GM03348 (cell line): ENCODE data around the gene MCC.
A peak's percentile ranks its signal among the peaks of the same experiment; 100 is the strongest.

ENCODE experiments used
- DNase-seq: peaks from one replicate; pipeline ENCODE4 v3.0.0; 2012; ENCODE audit warnings: low spot score

Gene MCC

DNA sequence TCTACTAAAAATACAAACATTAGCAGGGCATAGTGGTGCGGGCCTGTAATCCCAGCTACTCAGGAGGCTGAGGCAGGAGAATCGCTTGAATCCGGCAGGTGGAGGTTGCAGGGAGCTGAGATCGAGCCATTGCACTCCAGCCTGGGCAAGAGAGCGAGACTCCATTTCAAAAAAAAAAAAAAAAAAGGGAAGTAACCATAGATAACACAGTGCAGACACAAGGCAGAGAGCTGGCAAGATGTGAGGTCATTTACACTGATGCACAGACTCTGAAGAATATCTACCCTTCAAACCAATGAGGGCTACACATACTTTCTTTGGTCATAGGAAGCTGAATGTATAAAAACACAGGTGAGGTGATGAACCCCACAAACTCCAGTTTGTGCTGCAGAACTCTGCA lies 379.8 kb downstream of the MCC start:
- DNase-seq = no peak

DNA sequence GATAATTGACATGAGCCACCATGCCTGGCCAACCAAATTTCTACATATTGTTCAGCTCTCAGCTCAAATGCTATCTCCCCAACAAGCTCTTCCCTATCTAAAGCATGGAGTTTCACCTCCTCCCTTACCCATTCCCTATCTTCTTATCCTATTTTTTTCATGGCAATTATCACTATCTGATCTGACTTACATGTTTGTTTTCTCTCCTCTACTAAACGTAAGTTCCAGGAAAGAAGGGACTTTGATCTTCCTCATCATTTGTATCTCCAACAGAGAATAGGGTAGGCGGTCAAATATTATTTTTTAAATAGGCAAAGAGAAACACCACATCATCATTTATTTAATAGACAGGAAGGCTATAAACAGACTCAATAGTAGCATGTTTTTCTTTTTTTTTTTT lies 381.4 kb downstream of the MCC start:
- no peak for DNase-seq

DNA sequence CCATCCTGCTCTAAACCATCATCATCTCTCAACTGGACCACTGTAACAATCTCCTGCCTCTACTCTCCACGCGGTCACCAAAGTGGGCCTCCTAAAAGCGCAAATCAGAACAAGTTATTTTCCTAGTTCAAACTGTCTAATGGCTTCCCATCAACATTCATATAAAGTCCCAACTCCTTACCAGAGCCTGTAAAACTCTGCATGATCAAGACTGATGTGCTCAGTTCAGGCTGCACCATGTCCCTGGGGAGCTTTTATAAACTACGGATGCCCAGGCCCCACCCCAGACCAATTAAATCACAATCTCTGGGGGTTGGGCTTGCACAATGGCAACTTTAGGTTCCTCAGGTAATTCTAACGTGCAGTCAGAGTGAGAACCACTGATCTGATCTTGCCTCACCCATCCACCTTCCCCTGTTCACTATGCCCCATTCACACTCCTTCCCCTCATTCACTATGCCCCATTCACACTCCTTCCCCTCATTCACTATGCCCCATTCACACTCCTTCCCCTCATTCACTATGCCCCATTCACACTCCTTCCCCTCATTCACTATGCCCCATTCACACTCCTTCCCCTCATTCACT lies 382.5 kb downstream of the MCC start:
- no peak for DNase-seq

DNA sequence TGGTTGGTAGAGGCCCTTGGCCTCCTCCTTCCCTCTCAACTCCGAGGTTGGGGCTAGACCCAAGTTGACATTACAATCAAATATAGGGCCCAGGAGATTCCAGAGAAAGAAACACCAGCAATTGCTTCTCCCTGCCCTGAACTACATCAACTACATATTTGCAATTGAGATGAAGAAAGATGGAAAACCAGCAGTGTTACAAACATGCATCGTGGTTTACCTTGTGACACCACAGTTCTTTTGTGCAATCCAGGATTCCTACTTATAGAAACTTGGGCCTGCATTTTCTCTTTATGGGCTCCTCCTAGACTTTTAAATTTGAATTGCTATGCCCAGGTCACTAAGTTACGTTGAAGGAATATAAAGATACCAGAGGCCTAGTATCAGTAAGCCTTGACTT lies 384.9 kb downstream of the MCC start:
- no peak for DNase-seq

DNA sequence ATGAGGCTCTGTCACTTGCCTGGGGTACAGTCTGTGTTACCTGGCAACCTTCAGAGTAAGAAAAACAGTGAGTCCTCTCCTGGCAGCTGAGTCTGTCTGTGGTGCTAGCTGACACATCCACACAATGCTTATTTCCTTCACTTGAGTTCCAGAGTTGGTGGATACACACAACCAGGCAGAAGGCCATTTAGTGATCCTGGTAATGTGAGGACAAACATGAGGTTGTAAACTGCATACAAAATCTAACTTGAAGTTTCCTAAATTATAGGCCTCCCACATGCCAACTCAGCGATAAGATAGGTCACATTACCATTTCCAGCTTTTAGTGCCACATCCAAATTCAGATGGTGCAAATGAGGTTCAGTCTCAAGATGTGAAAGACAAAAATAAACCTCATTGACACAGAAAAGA lies 386.1 kb downstream of the MCC start:
- no peak for DNase-seq

DNA sequence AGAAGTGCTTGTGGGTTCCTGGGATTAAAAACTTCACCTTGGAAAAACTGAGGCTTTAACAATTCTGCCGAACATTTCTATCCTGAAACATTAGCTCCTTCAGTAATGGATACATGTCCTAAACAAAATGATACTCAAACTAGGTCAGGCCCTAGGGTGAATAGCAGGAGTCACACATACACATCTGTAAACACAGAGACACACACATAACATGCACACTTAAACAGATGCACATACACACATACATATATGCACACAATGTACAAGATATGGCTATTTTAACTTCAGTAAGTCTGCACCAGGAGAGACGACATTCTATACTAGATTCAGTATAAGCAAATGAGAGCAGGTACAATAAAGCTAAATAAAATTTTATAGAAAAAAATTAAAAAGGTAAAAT lies 387.3 kb downstream of the MCC start:
- no peak for DNase-seq

DNA sequence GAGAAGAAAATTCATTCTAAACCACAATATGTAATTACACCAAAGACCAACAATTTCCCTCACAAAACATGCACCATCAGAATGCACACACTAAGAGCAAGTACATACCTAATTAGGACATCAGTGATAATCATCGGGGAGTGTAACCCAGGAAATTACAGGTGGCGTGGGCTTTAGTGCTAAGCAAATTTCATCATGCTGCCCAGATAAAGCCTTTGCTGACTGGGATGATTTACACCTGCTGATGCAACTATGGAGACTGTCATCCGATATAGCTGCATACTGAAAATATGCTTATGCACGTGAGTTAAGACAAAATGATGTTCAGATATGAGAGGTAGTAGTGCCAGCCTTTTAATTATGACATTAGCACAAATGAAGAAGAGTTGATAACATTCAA lies 388.4 kb downstream of the MCC start:
- no peak for DNase-seq

DNA sequence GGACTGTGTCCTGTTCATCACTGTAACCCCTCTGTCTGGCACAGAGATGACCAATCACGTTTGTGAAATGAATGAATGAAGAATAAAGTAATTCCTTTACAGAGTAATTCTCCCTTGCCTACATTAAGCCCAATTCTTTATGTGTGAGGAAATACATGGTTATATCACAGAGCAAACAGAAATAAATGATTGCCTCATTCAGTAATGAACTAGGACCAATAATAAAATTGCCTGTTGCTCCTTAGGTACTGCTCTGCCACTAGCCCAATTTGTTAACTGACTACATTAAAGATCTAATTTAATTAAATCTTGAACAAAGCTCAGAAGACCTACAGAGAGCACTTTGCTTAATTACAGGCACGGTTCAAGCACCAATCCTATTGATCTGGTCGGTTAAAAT lies 389.9 kb downstream of the MCC start:
- DNase-seq = no peak

DNA sequence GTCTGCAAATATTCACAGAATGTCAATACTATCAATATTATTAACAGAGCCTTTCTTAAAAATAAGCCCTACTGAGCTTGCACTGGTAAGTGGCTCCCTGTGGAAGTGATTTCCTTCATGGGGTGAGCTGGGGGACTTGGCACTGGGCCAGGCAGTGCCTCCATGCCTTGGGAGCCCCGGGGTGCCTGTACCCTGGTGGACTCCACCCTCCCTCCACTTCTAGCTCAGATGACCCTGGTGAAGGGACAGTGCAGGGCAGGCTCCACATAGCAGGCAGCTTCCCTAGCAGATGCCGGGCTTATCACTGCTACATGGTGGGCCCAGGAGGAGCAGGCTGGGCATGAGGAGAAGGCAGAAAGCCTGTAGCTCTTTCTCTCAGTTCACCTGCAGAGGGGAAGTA lies 392.4 kb downstream of the MCC start:
- no peak for DNase-seq

DNA sequence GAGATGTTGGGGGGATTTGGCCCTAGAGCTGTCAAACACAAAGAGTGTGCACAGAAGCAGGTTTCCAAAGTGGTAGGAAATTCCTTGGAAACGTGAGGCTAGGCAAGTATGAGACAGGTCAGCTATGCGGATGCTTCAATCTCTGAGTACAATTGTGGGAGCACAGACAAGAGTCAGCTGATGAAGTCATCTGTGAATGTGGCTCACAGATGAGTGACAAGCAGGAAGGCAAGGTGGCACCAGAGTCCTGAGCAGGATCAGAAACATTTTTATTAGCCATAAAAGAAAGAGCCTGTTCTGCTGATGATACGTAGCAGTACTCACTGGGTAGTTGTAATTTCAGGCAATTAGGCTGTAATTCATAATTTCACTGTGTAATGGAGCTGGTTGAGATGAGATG lies 394.7 kb downstream of the MCC start:
- DNase-seq = no peak

DNA sequence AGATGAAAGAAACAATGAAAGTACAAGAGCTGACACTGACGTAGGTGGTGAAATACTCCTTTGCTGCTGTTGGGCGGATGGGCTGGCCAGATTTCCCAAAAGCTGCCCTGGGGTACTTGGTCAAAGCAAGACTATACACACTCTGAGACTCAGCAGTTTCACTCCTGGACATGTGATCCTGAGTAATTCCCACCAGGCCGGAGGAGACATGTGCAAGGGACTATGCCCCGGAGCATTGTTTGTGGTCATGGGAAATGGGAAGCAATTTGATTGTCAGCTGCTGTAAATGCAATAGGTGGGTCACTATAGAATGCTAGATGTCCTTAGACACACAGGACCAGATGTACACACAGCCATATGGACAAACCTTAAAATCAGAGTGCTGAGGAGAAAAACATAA lies 395.6 kb downstream of the MCC start:
- no peak for DNase-seq

DNA sequence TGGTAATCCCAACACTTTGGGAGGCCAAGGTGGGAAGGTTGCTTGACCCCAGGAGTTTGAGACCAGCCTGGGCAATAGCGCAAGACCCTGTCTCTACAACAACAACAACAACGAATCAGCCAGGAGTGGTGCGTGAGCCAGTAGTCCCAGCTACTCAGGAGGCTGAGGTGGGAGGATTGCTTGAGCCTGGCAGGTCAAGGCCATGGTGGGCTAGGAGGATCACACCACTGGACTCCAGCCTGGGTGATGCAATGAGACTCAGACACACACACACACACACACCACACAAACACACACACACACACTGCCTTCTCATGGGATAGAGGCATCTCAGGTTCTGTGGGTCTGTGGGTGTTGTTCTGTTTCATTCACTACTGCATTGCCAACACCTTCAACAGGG lies 396.6 kb downstream of the MCC start:
- DNase-seq = no peak

DNA sequence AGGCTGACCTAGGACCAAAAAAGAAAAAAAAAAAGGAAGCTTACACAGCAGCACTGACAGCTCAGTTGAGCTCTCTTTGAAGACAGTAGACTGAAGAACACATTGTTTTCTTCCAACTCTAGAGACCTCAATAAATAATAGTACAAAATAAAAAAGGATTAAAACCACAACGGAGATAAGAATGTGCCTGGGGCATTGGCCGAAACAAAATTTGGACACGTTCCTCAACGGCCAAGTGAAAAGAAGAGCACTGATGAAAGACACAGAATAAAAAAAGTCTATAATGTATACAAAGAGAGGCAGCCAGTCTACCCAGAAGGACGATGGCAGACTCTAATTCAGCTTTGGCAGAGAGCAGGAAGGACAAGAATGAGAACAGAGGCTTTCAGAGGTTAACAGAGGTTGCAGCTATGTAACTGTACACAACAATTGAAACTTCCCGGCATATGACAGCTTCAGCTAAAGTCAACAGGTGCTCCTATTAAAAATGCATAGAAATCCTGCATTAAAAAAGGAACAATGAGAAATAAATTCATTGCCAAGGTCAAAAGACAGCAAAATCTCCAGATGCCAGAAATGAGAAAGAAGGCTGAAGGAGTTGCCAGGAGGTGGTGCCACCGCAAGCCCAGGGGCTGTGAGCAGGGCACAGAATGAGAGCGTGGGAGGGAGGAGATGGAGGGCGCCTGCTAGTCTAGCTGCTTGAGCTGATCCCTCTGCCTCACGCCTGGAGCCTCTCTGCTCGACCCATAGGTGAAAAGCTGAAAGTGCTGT lies 397.7 kb downstream of the MCC start:
- DNase-seq = no peak

DNA sequence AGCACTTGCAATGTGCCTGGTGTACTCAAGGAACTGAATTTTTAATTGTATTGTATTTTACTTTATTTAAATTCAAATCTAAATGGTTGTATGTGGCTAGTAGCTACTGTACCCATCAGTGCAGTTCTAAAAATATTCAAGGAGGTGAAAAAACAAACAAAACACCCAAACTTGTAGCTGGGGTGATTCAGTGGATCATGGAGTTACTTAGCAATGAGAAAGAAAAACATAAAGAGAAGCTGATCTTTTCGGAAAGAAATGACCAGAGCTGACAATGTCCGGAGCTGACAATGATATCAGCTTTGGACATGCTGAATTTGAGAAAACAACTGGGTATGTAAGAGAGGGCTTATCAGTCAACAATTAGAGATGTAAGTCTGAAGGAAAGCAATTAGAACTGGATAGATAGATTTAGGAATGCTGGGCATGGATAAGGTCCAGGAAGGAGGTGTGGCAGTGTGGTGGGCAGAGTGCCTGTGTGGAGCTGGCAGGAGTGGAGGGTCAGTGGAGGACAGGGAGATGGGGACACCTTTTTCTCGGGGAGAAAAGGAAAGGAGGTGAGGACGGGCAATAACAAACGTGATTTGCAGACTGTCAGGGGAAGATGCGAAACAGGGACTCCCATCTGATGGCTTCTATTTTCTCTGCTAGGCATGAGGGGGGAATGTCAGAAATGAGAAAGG lies 398.5 kb downstream of the MCC start:
- no peak for DNase-seq

DNA sequence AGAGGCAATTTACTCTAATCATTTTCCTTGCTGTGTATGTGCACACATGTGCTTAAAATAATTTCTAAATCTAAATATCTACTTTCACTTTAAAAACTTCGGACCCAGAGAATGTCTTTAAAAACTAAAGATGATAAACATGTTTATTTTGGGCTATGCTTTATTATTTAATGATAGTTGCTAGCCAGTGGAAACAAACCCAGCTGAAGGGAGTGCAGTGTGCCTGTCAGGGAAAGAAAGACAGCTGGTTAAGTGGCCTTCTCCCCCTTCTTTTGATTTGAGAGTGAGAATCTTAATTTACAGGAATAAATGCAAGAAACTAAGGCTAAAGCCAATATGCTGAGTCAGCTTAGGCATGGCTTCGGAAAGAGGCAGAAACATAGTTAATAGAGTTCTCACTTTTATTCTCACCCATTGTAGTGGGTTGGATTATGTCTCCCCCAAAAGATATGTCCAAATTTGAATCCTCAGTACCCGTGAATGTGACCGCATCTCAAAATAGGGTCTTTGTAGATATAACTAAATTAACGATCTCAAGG lies 400.2 kb downstream of the MCC start:
- no peak for DNase-seq

DNA sequence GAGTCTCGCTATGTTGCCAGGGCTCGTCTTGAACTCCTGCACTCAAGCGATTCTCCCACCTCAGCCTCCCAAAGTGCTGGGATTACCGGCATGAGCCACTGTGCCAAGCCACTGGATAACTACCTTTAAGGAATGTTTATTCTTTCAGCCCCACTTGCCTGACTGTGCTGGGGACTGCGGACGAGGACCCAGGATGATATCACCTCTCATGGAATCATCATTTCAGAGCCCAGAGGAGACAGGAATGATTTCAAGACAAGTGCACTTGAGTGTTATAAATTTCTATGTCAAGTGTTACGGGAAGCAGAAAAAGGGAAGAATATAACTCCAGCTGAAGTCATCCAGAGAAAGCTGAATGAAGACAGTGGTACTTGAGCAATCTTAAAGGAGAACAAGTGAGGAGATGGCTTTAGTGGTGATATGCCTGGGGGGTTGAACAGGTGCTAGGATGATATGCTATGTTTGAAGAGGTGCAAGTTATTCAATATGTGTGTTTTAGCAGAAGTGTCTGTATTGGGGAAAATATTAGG lies 402.3 kb downstream of the MCC start:
- no peak for DNase-seq

DNA sequence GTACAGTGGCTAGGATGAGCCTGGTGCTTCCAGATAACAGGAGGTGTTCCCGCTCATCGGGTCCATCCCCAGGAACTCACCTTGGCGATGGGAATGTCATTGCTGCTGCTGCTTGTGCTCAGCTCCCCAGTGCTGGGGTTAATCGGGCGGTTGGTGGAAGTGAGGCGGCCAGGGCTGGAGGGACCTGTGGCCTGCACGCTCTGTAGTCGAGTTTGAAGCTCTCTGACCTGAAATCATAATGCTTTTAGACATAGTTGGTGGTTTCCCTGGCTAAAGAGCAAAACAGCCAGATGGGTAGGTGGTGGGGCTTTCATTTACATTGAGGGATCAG lies 403.2 kb downstream of the MCC start:
- no peak for DNase-seq

DNA sequence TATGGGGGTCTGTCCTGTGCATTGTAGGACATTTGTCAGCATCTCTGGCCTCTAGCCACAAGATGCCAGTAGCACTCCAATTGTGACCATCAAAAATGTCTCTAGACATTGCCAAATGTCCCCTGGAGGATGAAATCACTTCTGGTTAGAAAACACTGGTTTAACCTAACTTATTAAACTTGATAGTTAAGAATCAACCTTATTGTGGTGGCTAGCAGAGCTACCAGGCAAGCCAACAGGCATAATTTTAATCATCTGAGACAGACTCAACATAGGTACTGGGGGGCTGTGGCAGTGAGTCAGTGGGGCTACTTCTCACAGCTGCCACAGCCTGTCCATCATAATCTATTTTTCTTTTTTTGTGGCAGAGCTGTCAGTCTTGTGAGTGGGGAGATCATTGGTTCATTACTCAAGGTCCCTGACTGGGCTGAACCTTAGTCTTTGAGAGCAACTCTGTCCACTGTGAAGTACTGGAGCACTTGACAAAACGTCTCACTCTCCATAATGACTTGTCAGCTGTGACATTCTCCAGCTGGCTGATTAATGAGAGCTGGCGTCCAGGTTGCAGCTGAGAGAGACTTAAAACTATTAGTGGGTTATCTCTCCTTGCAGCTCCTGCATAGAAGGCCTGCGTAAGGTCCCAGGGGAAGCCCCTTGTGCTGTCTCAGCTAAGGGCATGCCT lies 403.7 kb downstream of the MCC start:
- no peak for DNase-seq

DNA sequence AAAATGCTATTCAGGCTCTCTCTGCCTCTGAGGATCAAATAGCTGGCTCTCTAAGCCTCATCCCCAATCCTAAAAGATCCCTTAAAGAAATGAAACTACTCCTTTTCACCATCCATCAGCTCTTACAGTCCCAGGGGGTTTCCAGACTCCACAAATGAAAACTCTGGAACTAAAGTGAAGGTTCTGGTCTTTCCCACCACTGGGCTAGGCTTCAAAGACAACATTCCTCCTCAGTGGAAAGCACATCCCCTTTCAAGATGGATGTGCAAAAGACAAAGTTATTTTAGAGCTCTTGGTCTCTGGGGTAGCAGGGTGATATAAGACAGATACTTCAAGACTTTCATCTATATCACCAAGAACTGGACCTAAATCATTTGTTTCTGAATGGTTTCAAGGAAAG lies 404.8 kb downstream of the MCC start:
- DNase-seq = no peak

DNA sequence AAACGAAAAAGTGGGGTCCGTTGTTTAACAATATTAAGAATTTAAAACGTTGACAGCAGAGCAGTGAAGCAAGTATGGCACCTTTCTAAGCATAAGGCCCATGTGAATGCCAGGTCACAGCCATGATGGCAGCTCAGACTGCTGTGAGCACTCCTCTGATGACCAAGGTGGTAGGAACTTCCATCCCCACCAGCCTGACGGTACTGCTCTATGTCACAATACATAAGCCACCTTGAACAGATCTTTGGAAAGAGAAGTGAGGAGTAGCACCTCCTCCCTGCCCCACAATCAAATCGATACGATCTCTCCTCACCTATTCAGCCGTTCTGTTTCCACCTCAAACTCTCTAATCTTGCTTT lies 405.7 kb downstream of the MCC start:
- no peak for DNase-seq

DNA sequence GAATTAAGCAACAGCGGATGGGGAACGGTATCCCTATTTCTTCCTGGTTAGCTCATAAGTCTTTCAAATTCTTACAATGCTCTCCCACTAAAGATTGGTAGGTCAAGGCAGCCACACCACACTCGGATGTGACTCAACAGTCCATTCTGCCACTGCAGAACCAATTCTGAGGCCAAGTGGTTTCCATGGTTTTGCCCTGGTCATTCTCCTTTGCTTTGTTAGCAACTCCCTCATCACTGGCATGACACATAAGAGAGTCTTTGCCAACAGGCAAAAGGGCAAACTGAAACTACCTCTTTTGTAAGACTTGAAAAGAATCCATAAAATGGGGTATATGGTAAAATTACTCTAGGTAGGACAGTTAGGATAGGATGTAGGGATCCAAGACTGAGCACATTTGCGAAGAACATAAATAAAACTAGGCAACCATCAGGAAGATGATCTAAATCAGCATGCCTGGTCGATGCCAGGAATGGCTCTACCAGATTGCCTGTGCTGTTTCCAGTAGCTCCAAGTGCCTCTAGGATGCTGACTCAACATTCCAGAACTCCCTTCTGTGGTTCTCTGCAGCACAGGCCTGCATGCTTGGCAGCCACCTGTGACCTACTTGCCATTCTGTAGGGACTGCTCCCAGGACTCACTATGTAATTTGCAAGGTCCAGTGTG lies 406.2 kb downstream of the MCC start:
- peak; percentile 61 for DNase-seq
